ENCODE data around the gene HJV.

- no peak for TF ChIP-seq GATA2 (IDR thresholded peaks at IDR 0.05; ENCODE audit: low read depth, low read length)
- no peak for TF ChIP-seq GATA3 (IDR thresholded peaks at IDR 0.05; ENCODE audit: low read depth, low read length)
Measured at GRCh38 chr1:146032631-146033219, 11.2 kb upstream of the HJV start.

Data from SH-SY5Y (cell line).